Measurements from ENCODE around the gene OR13C9.

GRCh38 chr9:104611213-104611612 lies 6.8 kb downstream of the OR13C9 start:
- TF ChIP-seq EZH2 (IDR thresholded peaks at IDR 0.05; ENCODE audit: low read length, unreplicated experiment) (no peak), CTCF (conservative IDR thresholded peaks at IDR 0.05; ENCODE audit: low read depth, low read length) (no peak), EZH2phosphoT487 (IDR thresholded peaks at IDR 0.05; ENCODE audit: borderline replicate concordance, low read length) (no peak)

Data from PC-3 (cell line).